Right atrium auricular region (tissue), 2 donors: Measurements from ENCODE around the gene MSRB3. TPM values are rescaled to one million over a fixed set of nuclear protein-coding genes. Genes with fewer than 3 reads are reported as not detected.

ENCODE experiments used
- DNase-seq: peaks from one replicate; pipeline ENCODE4 v3.0.0-alpha.2; 2019; ENCODE audit warnings: low spot score
- H3K27ac ChIP-seq, 2 donors: fragments of 200-600 bp; sonication (generic); 1 replicate in 1 of 2; 2 replicates in 1 of 2; pipeline ENCODE4 v1.5.1; 2016 to 2019
- H3K27me3 ChIP-seq, 2 donors: fragments of 200-600 bp; sonication (generic); one replicate each; pipeline versions ENCODE4 v1.5.1 to v1.6.0; 2017 to 2019
- H3K36me3 ChIP-seq: fragments of 200-600 bp; sonication (generic); one replicate; pipeline ENCODE4 v1.5.1; 2016
- H3K4me1 ChIP-seq, 2 donors: fragments of 200-600 bp; sonication (generic); one replicate each; pipeline versions ENCODE4 v1.5.1 to v1.6.0; 2017 to 2019
- H3K4me3 ChIP-seq, 2 donors: fragments of 200-600 bp; sonication (generic); 1 replicate in 1 of 2; 2 replicates in 1 of 2; pipeline ENCODE4 v1.5.1; 2017 to 2019; ENCODE audit warnings: mild to moderate bottlenecking in 1 of 2, moderate library complexity in 1 of 2
- H3K9me3 ChIP-seq, 2 donors: fragments of 200-600 bp; sonication (generic); one replicate each; pipeline ENCODE4 v1.5.1; 2019
- total RNA-seq, 2 donors: library from RNA; depleted of rRNA; stranded (reverse); fragments of >200 nt; gene quantifications; one replicate each; pipeline ENCODE4 v1.1.0, GENCODE V29; 2016
- TF ChIP-seq, protein P1 (sequence below), 2 donors: fragments of 200-600 bp; sonication (generic); IDR thresholded peaks; one replicate each; pipeline ENCODE4 v1.5.1; 2019; ENCODE audit warnings: antibody characterized with exemption in 2 of 2

Gene MSRB3
- total RNA-seq, 2 donors from 2014 or later: 98.3 to 108 TPM

GRCh38 chr12:65355461-65355860 lies 77.0 kb downstream of the MSRB3 start:
- no peak for DNase-seq
- no peak overlapping the region for H3K27ac ChIP-seq
- TF ChIP-seq, protein P1, sequence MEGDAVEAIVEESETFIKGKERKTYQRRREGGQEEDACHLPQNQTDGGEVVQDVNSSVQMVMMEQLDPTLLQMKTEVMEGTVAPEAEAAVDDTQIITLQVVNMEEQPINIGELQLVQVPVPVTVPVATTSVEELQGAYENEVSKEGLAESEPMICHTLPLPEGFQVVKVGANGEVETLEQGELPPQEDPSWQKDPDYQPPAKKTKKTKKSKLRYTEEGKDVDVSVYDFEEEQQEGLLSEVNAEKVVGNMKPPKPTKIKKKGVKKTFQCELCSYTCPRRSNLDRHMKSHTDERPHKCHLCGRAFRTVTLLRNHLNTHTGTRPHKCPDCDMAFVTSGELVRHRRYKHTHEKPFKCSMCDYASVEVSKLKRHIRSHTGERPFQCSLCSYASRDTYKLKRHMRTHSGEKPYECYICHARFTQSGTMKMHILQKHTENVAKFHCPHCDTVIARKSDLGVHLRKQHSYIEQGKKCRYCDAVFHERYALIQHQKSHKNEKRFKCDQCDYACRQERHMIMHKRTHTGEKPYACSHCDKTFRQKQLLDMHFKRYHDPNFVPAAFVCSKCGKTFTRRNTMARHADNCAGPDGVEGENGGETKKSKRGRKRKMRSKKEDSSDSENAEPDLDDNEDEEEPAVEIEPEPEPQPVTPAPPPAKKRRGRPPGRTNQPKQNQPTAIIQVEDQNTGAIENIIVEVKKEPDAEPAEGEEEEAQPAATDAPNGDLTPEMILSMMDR (IDR thresholded peaks at IDR 0.05): no peak
- H3K4me1 ChIP-seq: no peaks in the 10 kb centered on the region
- no peaks in the 10 kb centered on the region for H3K27me3 ChIP-seq
- no peak overlapping the region for H3K4me3 ChIP-seq
- no peaks in the 10 kb centered on the region for H3K9me3 ChIP-seq
- H3K36me3 ChIP-seq: no peaks in the 10 kb centered on the region

DNA sequence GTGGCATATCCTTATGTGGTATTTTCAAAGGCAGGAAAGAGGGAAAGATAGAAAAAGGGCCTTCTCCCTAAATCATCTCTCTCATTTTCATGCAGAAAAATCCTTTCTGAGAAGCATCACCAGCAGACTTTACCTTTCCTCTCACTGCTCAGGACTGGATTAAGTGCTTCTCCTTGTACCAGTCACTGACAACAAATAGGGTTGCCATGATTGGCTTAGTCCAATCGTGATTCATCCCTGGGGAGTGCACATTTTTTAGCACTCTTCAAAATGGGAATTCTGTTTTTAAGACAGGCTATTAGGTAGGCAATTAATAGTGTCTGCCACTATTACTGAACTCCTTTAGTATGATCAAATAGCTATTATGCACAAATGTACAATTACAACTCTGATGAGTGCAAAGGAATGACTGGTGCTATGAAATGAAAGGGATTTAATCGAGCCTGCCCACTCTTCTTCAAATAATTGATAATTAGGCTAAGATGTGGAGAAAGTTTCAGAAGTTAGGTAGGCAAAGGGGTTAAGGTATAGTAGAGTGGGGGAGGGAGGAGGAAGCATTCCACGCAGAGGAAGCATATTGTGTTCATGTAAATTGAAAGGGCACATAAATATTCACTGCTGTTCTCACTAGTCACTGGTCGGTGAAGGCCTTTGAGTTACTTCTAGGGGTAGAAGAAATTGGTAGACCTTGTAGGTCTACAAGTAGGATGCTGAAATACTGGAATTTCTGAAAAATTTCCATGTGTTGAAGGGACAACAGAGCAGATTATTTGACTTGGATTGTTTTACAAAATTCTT lies 84.0 kb downstream of the MSRB3 start:
- no peaks in the 10 kb centered on the region for H3K9me3 ChIP-seq
- no peaks in the 10 kb centered on the region for H3K4me1 ChIP-seq
- H3K36me3 ChIP-seq: peaks cover 7% of the 10 kb centered on the region
- no peak overlapping the region for H3K27ac ChIP-seq
- no peak overlapping the region for H3K4me3 ChIP-seq
- TF ChIP-seq, protein P1 (IDR thresholded peaks at IDR 0.05): no peak
- no peaks in the 10 kb centered on the region for H3K27me3 ChIP-seq
- no peak for DNase-seq

- Histone ChIP-seq H3K36me3 (peaks cover 7% of the 10 kb centered on the region), H3K27me3 (no peaks in the 10 kb centered on the region), H3K4me3 (no peak overlapping the region), H3K4me1 (no peaks in the 10 kb centered on the region), H3K9me3 (no peaks in the 10 kb centered on the region), H3K27ac (no peak overlapping the region)
- DNase-seq: no peak
- TF ChIP-seq, protein P1 (IDR thresholded peaks at IDR 0.05): no peak
These were observed 85.6 kb downstream of the MSRB3 start for GRCh38 chr12:65364046-65364445.

DNA sequence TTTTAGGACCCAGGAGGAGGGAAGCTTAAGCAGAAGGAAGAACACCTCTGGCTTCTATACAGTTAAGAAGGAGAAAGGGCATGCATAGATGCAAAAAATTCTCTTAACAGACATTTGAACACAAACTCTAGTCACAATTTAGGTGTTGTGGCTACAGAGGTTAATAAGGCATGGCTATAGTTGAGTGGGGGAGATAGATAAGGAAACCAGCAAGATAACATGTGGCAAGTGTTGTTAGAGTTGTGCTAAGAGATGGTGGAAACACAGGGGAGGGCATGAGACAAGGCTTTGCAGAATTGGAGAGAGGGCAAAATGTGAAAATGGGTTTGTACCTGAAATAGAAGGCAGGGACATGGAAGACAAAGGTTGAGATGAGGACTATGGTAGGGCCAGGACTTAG lies 88.9 kb downstream of the MSRB3 start:
- no peak for DNase-seq
- TF ChIP-seq, protein P1 (IDR thresholded peaks at IDR 0.05): no peak
- Histone ChIP-seq H3K4me3 (no peak overlapping the region), H3K4me1 (no peaks in the 10 kb centered on the region), H3K27me3 (no peaks in the 10 kb centered on the region), H3K27ac (no peak overlapping the region), H3K9me3 (no peaks in the 10 kb centered on the region), H3K36me3 (peaks cover 13% of the 10 kb centered on the region)

DNA sequence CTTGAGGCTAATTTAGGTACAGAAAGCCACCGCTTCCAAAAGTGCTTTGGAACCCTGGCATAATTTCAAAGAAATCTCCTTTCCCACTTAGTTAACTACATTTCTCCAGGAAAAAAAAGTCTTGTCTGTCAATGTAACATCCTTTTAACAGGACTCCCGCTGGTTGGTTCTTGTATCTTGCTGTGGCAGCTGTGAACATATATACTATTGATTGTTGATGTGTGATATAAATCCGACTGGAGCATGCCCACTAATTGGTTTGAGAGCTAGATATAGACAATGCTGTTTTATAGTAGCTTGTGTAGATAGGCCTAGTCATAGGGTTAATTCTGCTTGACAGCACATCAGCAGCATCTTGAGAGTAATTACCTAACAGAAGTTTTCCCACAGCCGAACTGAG lies 89.6 kb downstream of the MSRB3 start:
- no peak overlapping the region for H3K27ac ChIP-seq
- H3K36me3 ChIP-seq: peaks cover 13% of the 10 kb centered on the region
- no peak overlapping the region for H3K4me3 ChIP-seq
- H3K27me3 ChIP-seq: no peaks in the 10 kb centered on the region
- H3K4me1 ChIP-seq: no peaks in the 10 kb centered on the region
- DNase-seq: no peak
- no peaks in the 10 kb centered on the region for H3K9me3 ChIP-seq
- TF ChIP-seq, protein P1 (IDR thresholded peaks at IDR 0.05): no peak

- H3K36me3 ChIP-seq: peaks cover 6% of the 10 kb centered on the region
- no peaks in the 10 kb centered on the region for H3K4me1 ChIP-seq
- no peaks in the 10 kb centered on the region for H3K27me3 ChIP-seq
- TF ChIP-seq, protein P1 (IDR thresholded peaks at IDR 0.05): no peak
- no peak overlapping the region for H3K4me3 ChIP-seq
- no peak overlapping the region for H3K27ac ChIP-seq
- no peaks in the 10 kb centered on the region for H3K9me3 ChIP-seq
- no peak for DNase-seq
These were observed 94.1 kb downstream of the MSRB3 start for GRCh38 chr12:65372574-65372973.
